ENCODE data around the gene RILPL2.

DNA sequence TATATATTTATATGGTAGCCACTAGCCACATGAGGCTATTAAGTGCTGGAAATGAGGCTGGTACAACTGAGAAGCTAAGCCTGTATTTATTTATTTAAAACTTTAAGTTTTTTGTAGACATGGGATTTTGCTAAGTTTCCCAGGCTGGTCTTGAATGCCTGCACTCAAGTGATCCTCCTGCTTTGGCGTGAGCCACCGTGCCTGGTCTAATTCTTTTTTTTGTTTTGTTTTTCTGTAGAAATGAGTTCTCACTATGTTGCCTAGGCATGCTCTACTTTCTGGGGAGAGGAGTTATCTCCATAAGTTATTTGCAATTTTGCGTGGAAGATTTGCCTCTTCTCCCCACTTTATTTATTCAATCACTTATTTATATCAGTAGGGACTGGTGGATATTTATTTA is 16.7 kb upstream of the RILPL2 start:
- TF ChIP-seq, protein P1, sequence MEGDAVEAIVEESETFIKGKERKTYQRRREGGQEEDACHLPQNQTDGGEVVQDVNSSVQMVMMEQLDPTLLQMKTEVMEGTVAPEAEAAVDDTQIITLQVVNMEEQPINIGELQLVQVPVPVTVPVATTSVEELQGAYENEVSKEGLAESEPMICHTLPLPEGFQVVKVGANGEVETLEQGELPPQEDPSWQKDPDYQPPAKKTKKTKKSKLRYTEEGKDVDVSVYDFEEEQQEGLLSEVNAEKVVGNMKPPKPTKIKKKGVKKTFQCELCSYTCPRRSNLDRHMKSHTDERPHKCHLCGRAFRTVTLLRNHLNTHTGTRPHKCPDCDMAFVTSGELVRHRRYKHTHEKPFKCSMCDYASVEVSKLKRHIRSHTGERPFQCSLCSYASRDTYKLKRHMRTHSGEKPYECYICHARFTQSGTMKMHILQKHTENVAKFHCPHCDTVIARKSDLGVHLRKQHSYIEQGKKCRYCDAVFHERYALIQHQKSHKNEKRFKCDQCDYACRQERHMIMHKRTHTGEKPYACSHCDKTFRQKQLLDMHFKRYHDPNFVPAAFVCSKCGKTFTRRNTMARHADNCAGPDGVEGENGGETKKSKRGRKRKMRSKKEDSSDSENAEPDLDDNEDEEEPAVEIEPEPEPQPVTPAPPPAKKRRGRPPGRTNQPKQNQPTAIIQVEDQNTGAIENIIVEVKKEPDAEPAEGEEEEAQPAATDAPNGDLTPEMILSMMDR (IDR thresholded peaks at IDR 0.05 in 8 of 11, conservative IDR thresholded peaks at IDR 0.05 in 3 of 11), result no peak
- TF ChIP-seq POLR2AphosphoS5 (IDR thresholded peaks at IDR 0.05), result no peak

Measured in spleen (tissue), 7 donors.